ENCODE results near the gene GDF15. TPM values are rescaled to one million over a fixed set of nuclear protein-coding genes. Genes with fewer than 3 reads are reported as not detected.

GDF15 gene
- total RNA-seq, 3 donors from 2014 or later = 13.8 to 28.2 (median 20.4) TPM

DNA sequence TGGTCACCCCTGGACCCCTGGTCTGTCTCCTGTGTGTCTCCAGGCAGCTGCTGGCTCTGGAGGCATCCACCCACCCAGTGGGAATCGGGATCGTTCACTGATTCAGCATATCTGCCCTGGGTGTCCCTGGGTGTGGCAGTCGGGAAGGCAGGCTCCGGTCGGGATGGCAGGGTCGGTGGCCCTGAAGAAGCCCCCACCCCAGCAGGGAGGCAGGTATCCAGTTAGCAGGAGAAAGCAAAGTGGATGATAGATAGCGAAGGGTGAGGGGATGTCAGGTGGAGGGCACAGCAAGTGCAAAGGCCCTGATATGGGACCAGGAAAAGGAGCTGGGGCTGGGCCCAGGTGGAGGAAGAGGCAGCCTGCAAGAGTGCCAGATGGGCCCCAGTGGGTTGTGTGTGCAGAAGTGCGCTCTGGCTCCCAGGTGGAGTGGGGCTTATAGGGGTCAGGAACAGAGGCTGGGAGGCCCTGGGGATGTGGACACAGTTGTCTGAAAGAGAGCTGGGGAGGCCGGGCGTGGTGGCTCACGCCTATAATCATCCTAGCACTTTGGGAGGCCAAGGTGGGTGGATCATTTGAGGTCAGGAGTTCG is 35.5 kb downstream of the GDF15 start:
- DNase-seq = peak in 1 of 3 donors; percentile 56
- ATAC-seq = no peak
- Histone ChIP-seq H3K36me3 (ENCODE audit: low read depth) (no peaks in the 10 kb centered on the region), H3K4me3 (no peak overlapping the region), H3K4me1 (ENCODE audit: low read depth) (peaks cover 46% of the 10 kb centered on the region), H3K9me3 (no peaks in the 10 kb centered on the region)
- TF ChIP-seq, protein P1, sequence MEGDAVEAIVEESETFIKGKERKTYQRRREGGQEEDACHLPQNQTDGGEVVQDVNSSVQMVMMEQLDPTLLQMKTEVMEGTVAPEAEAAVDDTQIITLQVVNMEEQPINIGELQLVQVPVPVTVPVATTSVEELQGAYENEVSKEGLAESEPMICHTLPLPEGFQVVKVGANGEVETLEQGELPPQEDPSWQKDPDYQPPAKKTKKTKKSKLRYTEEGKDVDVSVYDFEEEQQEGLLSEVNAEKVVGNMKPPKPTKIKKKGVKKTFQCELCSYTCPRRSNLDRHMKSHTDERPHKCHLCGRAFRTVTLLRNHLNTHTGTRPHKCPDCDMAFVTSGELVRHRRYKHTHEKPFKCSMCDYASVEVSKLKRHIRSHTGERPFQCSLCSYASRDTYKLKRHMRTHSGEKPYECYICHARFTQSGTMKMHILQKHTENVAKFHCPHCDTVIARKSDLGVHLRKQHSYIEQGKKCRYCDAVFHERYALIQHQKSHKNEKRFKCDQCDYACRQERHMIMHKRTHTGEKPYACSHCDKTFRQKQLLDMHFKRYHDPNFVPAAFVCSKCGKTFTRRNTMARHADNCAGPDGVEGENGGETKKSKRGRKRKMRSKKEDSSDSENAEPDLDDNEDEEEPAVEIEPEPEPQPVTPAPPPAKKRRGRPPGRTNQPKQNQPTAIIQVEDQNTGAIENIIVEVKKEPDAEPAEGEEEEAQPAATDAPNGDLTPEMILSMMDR (IDR thresholded peaks at IDR 0.05) = no peak
- intact Hi-C loops (cut with DNase I, micrococcal nuclease) = no loop called here

DNA sequence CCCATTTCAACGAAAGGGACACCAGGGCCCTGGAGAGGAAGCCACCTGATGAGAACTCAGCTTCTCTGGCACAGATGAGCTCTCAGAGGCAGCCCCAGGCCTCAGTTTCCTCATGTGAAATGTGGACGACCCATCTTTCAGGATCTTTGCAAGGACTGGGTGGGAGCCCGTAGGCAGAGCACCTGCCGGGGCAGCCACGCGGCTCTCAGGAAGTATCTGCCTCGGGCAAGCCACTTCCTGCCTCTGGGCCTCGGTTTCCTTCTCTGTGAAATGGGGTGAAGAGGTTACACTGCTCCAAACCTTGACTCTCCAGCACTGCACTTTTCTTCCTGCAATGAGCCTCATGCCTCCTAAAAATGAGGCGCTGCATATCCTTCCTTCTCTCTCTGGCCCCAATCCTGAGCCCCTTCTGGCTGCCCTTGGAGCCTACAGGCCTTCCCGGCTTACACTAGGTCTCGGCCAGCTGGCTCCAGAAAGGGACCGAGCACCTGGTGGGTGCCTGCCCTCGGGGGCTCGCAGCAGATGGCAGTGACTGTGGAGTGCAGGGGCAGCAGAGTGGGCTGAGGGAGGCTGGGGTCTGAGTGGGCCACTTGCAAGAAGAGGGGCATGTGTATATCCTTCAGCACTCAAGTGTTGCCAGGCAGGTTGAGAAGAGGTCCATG is 36.7 kb downstream of the GDF15 start:
- ATAC-seq = no peak

DNA sequence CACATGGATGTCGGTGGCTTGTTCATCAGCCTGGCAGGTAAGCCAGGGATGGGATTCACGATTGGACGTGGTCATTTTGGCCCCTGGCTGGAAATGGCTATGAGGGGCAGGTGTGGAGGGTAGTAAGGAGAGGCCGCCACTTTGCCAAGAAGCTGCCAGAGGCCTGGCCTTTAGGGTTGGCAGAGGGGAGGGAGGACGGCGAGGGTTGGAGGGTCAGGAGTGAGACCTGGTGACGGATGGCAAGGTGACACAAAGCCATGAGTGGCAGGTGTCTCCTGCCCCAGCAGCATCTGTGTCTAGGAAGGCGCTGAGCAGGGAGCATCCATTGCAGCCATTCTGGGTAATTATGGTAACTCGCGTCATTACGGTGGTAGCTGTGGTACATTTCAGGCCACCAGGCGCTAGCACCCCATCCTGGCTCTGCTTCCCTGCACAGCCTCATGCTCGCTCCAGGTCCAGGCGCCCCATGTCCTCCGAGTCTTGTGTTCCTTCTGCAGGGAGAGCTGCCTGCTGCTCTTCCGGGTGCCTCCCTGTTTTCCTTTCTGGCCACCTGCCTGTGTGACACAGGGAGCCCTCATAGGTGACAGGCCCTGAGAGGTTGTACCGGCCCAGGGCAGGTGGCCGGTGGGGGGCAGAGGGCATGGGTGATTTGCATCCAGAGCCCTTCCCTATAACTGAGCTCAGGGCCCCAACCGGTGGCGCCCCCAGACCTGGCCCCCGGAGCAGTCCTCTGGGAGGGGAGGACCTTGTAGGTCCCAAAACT is 37.5 kb downstream of the GDF15 start:
- DNase-seq = peak in 2 of 3 donors; percentile 57 to 60
- Histone ChIP-seq H3K4me3 (no peak overlapping the region), H3K4me1 (ENCODE audit: low read depth) (peaks cover 32% of the 10 kb centered on the region), H3K36me3 (ENCODE audit: low read depth) (no peaks in the 10 kb centered on the region), H3K9me3 (no peaks in the 10 kb centered on the region)
- peak; percentile 24 for ATAC-seq
- TF ChIP-seq, protein P1 (IDR thresholded peaks at IDR 0.05) = no peak
- intact Hi-C loops (cut with DNase I, micrococcal nuclease) = no loop called here

More for the DNA sequence above, 36.7 kb downstream of the GDF15 start:
- Histone ChIP-seq H3K36me3 (ENCODE audit: low read depth) (no peaks in the 10 kb centered on the region), H3K9me3 (no peaks in the 10 kb centered on the region), H3K4me3 (no peak overlapping the region), H3K4me1 (ENCODE audit: low read depth) (peaks cover 36% of the 10 kb centered on the region)
- intact Hi-C loops (cut with DNase I, micrococcal nuclease) = no loop called here
- DNase-seq = peak in 1 of 3 donors; percentile 36
- TF ChIP-seq, protein P1 (IDR thresholded peaks at IDR 0.05) = no peak

DNA sequence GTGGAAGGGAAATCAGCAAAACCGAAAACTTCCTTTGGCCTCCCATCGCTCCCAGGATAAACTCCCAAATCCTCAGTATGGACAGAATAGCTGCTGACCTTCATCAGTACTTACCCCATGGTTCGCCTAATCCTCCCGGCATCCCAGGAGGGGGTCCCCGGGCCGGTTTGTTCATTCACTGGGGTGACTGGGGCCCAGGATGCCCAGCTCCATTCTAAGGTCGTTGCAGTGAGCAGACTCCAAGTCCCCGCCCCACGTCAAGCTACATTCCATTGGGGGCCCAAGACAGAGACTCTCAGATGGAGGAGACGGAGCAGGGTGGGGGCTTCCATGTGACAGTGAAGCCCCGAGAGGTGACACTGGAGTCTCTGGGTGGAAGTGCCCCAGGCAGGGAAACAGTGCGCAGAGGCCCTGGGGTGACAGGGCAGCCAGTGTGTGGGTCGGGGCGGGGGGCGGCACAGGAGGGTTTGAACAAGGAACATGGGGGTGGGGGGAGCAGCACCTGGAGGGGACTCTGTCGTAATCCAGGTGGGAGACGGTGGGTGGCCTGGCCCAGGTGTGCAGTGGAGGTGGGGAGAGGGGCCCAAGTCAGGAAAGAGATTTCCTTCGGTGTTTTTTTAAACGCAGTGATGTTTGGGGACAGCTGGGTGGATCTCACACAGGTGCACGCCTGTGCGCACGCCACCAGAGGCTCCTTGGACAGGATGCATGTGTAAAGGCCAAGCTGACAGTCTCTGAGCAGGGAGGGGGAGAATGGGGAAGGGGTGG is 38.3 kb downstream of the GDF15 start:
- Histone ChIP-seq H3K9me3 (no peaks in the 10 kb centered on the region), H3K36me3 (ENCODE audit: low read depth) (no peaks in the 10 kb centered on the region), H3K4me3 (no peak overlapping the region), H3K4me1 (ENCODE audit: low read depth) (peaks cover 34% of the 10 kb centered on the region)
- DNase-seq = no peak
- TF ChIP-seq, protein P1 (IDR thresholded peaks at IDR 0.05) = no peak
- intact Hi-C loops (cut with DNase I, micrococcal nuclease) = no loop called here
- ATAC-seq = no peak

DNA sequence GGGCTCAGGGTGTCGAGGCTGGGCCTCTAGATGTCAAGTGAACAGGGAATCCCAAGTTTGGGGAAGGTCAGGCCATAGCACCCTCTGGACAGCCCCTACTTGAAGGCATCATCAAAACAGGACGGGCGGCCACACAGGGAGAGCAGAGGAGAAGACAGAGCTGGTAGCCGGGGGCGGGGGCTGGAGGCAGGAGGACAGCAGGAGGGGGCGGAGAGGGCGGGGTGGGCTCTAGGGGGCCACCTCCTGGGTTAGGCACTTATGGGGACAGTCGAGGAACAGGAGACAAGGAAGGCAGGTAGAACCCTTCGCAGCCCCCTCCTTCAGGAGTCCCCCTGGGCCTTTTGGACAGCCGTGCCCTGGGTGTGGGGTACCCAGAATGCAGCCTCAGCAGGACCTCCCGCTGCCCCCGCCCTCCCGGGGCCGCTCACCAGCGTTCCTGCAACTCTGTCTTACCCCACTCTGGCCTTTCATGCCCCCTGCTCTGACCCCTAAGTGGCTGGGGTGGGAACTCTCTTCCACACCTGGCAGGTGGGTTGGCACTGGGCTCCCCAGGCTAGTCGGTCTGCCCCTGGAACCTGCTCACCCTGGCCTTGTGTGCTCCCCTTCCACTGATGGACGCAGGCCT is 39.0 kb downstream of the GDF15 start:
- Histone ChIP-seq H3K4me3 (no peak overlapping the region), H3K36me3 (ENCODE audit: low read depth) (no peaks in the 10 kb centered on the region), H3K4me1 (ENCODE audit: low read depth) (peaks cover 41% of the 10 kb centered on the region), H3K9me3 (no peaks in the 10 kb centered on the region)
- DNase-seq = no peak
- no peak for ATAC-seq
- intact Hi-C loops (cut with DNase I, micrococcal nuclease) = no loop called here
- TF ChIP-seq, protein P1 (IDR thresholded peaks at IDR 0.05) = no peak
